ENCODE results near the gene CD4. TPM values are rescaled to one million over a fixed set of nuclear protein-coding genes. Genes with fewer than 3 reads are reported as not detected.

CD4 gene
- total RNA-seq, 3 donors from 2014 or later (not counting 1 experiment from before 2014, with no cell fraction given), result 8.5 to 10.1 (median 9.8) TPM

DNA sequence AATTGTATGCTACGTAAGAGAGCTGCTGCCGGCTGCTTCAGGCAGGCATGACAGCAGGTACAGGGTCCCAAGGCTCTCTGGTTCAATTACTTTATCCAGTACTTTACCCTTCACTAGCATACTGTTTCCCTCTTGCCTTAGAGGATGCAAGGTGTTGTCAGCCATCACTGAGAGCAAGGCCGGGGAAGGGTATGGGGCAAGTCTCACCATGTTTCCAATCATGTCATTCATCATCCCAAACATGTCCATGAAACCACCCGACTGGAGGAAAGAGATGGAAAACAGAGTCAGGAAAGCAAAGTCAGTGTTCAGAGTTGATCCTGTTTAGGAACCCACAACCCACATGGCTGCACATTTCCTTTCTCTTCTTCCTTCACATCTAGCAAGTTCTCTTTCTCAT lies 38.8 kb upstream of the CD4 start:
- peaks cover 54% of the 10 kb centered on the region for H3K36me3 ChIP-seq (ENCODE audit: control insufficient read depth, insufficient read depth, low read length)
- no peaks in the 10 kb centered on the region for H3K27me3 ChIP-seq (ENCODE audit: control insufficient read depth, insufficient read depth, low read length)
- Mint-ChIP-seq H3K27me3 (ENCODE audit: low read depth in 2 of 2) (no peaks in the 10 kb centered on the region), H3K9me3 (no peaks in the 10 kb centered on the region), H3K27ac (peak overlapping the region in 1 of 2 donors; percentile 97), H3K4me1 (peaks cover 5 to 40% of the 10 kb centered on the region in 2 donors), H3K4me3 (no peak overlapping the region), H3K36me3 (peaks cover 14% of the 10 kb centered on the region)
- H3K4me3 ChIP-seq (ENCODE audit: low read length), result no peak overlapping the region
- ATAC-seq (no peak), DNase-seq (no peak)
- no peak overlapping the region for H3K27ac ChIP-seq (ENCODE audit: low read length)
- intact Hi-C loops (cut with micrococcal nuclease), result loop anchor here (5.0 kb wide), 2 partner anchors 77 to 143 kb away; partner anchors contain the start of genes CHD4 and P3H3
- H3K9me3 ChIP-seq (ENCODE audit: control insufficient read depth, insufficient read depth, low read length), result no peaks in the 10 kb centered on the region
- no peak for TF ChIP-seq CTCF (IDR thresholded peaks at IDR 0.05)
- peaks cover 25% of the 10 kb centered on the region for H3K4me1 ChIP-seq (ENCODE audit: control insufficient read depth, insufficient read depth, low read length)
- 95% methylated on average over 3 of the region's 4 CpGs for WGBS (ENCODE audit: insufficient coverage)

DNA sequence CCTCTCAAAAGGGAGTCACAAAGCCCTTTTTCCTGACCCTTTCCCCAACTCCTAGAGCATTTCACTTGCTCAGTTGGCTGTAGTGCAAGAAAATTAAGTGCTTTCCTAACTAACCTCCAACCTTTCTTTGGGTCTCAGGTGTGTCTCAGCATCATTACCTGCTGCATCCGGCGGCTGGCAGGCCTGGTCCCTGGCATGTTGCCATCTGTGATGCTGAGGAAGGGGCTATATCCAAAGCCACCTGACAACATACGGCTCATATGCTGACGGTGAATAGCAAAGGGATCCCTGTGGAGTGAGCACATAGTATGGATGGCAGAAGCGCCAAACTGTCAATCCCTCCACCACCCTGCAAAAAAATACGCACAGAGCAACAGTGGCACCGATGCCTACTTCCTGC lies 37.6 kb upstream of the CD4 start:
- Mint-ChIP-seq H3K9me3 (no peaks in the 10 kb centered on the region), H3K27me3 (ENCODE audit: low read depth in 2 of 2) (peaks cover 0 to 6% of the 10 kb centered on the region in 2 donors), H3K4me1 (peaks cover 5 to 38% of the 10 kb centered on the region in 2 donors), H3K4me3 (peak overlapping the region; percentile 95), H3K36me3 (peaks cover 14% of the 10 kb centered on the region), H3K27ac (peak overlapping the region; percentile 95 to 97)
- ATAC-seq (no peak), DNase-seq (no peak)
- Histone ChIP-seq H3K27me3 (ENCODE audit: control insufficient read depth, insufficient read depth, low read length) (no peaks in the 10 kb centered on the region), H3K9me3 (ENCODE audit: control insufficient read depth, insufficient read depth, low read length) (no peaks in the 10 kb centered on the region), H3K27ac (ENCODE audit: low read length) (peak overlapping the region; percentile 93), H3K4me3 (ENCODE audit: low read length) (no peak overlapping the region), H3K4me1 (ENCODE audit: control insufficient read depth, insufficient read depth, low read length) (peaks cover 16% of the 10 kb centered on the region), H3K36me3 (ENCODE audit: control insufficient read depth, insufficient read depth, low read length) (peaks cover 49% of the 10 kb centered on the region)
- 95% methylated on average over 7 of the region's 7 CpGs for WGBS (ENCODE audit: insufficient coverage)
- TF ChIP-seq CTCF (IDR thresholded peaks at IDR 0.05), result no peak
- intact Hi-C loops (cut with micrococcal nuclease), result loop anchor here (2.0 to 5.0 kb wide), 3 partner anchors 76 to 144 kb away; partner anchors contain the start of genes CHD4, P3H3 and SPSB2

GRCh38 chr12:6752167-6752920 lies 37.0 kb upstream of the CD4 start:
- intact Hi-C loops (cut with micrococcal nuclease), result loop anchor here (2.0 to 5.0 kb wide), 3 partner anchors 75 to 145 kb away; partner anchors contain the start of genes CHD4, P3H3 and SPSB2
- ATAC-seq (peak in 2 of 3 donors; percentile 0 to 3), DNase-seq (no peak)
- peak overlapping the region; percentile 95 to 97 for H3K27ac Mint-ChIP-seq
- Histone ChIP-seq H3K4me1 (ENCODE audit: control insufficient read depth, insufficient read depth, low read length) (peaks cover 16% of the 10 kb centered on the region), H3K9me3 (ENCODE audit: control insufficient read depth, insufficient read depth, low read length) (no peaks in the 10 kb centered on the region), H3K4me3 (ENCODE audit: low read length) (peak overlapping the region; percentile 78), H3K27me3 (ENCODE audit: control insufficient read depth, insufficient read depth, low read length) (no peaks in the 10 kb centered on the region), H3K27ac (ENCODE audit: low read length) (peak overlapping the region; percentile 93), H3K36me3 (ENCODE audit: control insufficient read depth, insufficient read depth, low read length) (peaks cover 44% of the 10 kb centered on the region)
- H3K36me3 Mint-ChIP-seq, result peaks cover 12% of the 10 kb centered on the region
- peak overlapping the region; percentile 95 for H3K4me3 Mint-ChIP-seq
- 9% methylated on average over 24 of the region's 24 CpGs for WGBS (ENCODE audit: insufficient coverage)
- H3K27me3 Mint-ChIP-seq (ENCODE audit: low read depth in 2 of 2), result peaks cover 0 to 10% of the 10 kb centered on the region in 2 donors
- TF ChIP-seq CTCF (IDR thresholded peaks at IDR 0.05), result no peak
- no peaks in the 10 kb centered on the region for H3K9me3 Mint-ChIP-seq
- H3K4me1 Mint-ChIP-seq, result peaks cover 5 to 38% of the 10 kb centered on the region in 2 donors

Data from natural killer cell (primary cell).